Activated B cell treated with CpG ODN at 0.5 μM for 24 hours (primary cell): ENCODE data around the gene CLPTM1. TPM values are rescaled to one million over a fixed set of nuclear protein-coding genes. Genes with fewer than 3 reads are reported as not detected.
A peak's percentile ranks its signal among the peaks of the same experiment; 100 is the strongest.

Experiments
- ATAC-seq: fragments of 200-7000 bp; cut with Tn5 transposase; one replicate; pipeline ENCODE4 v1.10.0; 2021; ENCODE audit warnings: low read depth, mild to moderate bottlenecking, moderate library complexity
- CTCF ChIA-PET: fragments of 350-600 bp; sonication (Branson Sonifier 250); formaldehyde crosslinking; loops from one replicate; lab custom pipeline; 2021; ENCODE audit warnings: antibody characterized with exemption; lab: Charles Lee
- POLR2A ChIA-PET: fragments of 350-600 bp; sonication (Branson Sonifier 250); formaldehyde crosslinking; loops from one replicate; lab custom pipeline; 2021; ENCODE audit warnings: antibody characterized with exemption; lab: Charles Lee
- DNase-seq: peaks from one replicate; pipeline ENCODE4 v3.0.0; 2022
- H3K27ac Mint-ChIP-seq: one replicate; pipeline ENCODE4 v1.8.0; 2020; ENCODE audit warnings: mixed read lengths
- H3K27me3 Mint-ChIP-seq: one replicate; pipeline ENCODE4 v1.8.0; 2021; ENCODE audit warnings: mixed read lengths
- H3K36me3 Mint-ChIP-seq: one replicate; pipeline ENCODE4 v1.8.0; 2021; ENCODE audit warnings: low read depth, mixed read lengths
- H3K4me1 Mint-ChIP-seq: one replicate; pipeline ENCODE4 v1.8.0; 2021; ENCODE audit warnings: mixed read lengths
- H3K4me3 Mint-ChIP-seq: one replicate; pipeline ENCODE4 v1.8.0; 2020; ENCODE audit warnings: mild to moderate bottlenecking, mixed read lengths
- H3K9me3 Mint-ChIP-seq: one replicate; pipeline ENCODE4 v1.8.0; 2020; ENCODE audit warnings: mixed read lengths
- intact Hi-C: fragments of 100-400 bp; cut with micrococcal nuclease; formaldehyde crosslinking; loops from one replicate; pipeline ENCODE4 v1.15.1; 2024
- total RNA-seq: library from RNA; stranded (reverse); gene quantifications from 2 replicates; pipeline ENCODE4 v1.2.3, GENCODE V29; 2022
- TF ChIP-seq, protein P1 (sequence below): fragments of 200-600 bp; IDR thresholded peaks from one replicate; pipeline ENCODE4 v1.8.0; 2022; ENCODE audit warnings: antibody characterized with exemption, mild to moderate bottlenecking

The CLPTM1 gene
- total RNA-seq, 1 donor from 2014 or later: 92.1 TPM

DNA sequence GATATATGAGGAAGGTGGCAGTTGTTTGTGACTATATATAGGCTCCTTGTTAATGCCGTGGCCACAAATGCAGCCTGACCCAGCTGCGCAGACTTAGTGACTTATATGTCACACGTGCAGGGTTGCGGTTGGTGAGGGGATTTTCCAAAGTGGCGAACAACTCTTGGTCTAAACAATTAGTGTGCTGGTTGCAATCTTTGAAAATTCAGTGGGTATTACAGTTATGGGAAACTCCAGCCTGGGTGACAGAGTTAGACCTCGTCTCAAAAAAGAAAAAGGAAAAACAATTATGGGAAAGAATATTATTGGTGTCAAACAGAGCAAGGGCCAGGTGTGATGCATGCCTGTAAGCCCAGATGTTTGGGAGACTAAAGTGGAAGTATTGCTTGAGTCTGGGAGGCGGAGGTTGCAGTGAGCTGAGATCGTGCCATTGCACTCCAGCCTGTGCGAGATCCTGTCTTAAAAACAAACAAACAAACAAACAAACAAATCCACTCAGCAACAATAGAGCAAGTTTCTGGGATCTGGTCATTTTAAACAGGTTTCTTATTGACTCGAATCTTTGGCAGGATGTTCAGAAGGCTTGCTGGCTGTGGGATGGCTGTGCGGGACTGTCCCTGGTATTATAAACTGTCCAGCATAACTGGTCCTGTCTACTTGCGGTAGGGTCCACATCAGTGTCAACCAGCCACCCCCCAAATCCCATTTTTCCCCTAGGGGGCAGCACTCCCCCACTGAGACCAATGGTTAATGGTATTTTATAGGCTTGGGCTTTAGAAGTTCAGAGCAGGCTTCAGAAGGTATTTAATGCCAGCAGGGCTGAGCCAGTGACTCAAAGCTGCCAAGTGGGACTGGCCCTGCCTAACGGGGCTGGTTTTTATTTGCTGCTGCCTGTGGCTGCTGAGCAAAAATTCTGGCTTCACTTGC, 61.5 kb downstream of the CLPTM1 start:
- ATAC-seq: peak; percentile 81
- Mint-ChIP-seq H3K27ac (peak overlapping the region; percentile 89), H3K36me3 (peaks cover 53% of the 10 kb centered on the region), H3K9me3 (no peaks in the 10 kb centered on the region), H3K4me3 (peak overlapping the region; percentile 64), H3K4me1 (peaks cover 22% of the 10 kb centered on the region), H3K27me3 (no peaks in the 10 kb centered on the region)
- ChIA-PET POLR2A (interaction anchor here (0.6 to 2.4 kb wide), 14 partner anchors 10 to 1435 kb away, joined by 3 to 38 read pairs (median 4); partner anchors contain the start of genes CLASRP, GEMIN7 and RELB), CTCF (interaction anchor here (0.7 to 1.6 kb wide), 4 partner anchors 15 to 43 kb away, joined by 3 to 6 read pairs (median 4); no protein-coding TSS in a partner anchor)
- peak; percentile 62 for DNase-seq
- TF ChIP-seq, protein P1, sequence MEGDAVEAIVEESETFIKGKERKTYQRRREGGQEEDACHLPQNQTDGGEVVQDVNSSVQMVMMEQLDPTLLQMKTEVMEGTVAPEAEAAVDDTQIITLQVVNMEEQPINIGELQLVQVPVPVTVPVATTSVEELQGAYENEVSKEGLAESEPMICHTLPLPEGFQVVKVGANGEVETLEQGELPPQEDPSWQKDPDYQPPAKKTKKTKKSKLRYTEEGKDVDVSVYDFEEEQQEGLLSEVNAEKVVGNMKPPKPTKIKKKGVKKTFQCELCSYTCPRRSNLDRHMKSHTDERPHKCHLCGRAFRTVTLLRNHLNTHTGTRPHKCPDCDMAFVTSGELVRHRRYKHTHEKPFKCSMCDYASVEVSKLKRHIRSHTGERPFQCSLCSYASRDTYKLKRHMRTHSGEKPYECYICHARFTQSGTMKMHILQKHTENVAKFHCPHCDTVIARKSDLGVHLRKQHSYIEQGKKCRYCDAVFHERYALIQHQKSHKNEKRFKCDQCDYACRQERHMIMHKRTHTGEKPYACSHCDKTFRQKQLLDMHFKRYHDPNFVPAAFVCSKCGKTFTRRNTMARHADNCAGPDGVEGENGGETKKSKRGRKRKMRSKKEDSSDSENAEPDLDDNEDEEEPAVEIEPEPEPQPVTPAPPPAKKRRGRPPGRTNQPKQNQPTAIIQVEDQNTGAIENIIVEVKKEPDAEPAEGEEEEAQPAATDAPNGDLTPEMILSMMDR: no peak
- intact Hi-C loops: loop anchor here (1.0 to 5.0 kb wide), 7 partner anchors 14 to 264 kb away; partner anchors contain the start of genes BLOC1S3, CLASRP and TRAPPC6A

DNA sequence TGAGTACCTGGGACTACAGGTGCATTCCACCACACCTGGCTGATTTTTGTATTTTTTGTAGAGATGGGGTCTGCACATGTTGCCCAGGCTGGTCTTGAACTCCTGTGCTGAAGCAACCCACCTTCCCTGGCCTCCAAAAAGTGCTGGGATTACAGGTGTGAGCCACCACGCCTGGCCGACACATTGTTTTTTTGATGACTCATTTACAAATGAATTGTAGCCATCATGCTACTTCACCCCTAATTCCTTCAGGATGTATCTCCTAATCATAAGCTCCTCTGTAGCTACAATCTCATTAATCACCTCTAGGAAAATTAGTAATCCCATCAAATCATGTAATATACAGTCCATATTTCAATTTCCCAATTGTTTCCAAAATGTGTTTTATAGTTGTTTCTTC, 64.0 kb downstream of the CLPTM1 start:
- peaks cover 53% of the 10 kb centered on the region for H3K36me3 Mint-ChIP-seq
- ChIA-PET POLR2A (no interaction called here), CTCF (interaction anchor here (0.9 to 2.3 kb wide), 3 partner anchors 30 to 230 kb away, joined by 3 to 6 read pairs (median 3); no protein-coding TSS in a partner anchor)
- H3K27ac Mint-ChIP-seq: no peak overlapping the region
- no peak overlapping the region for H3K4me3 Mint-ChIP-seq
- peaks cover 22% of the 10 kb centered on the region for H3K4me1 Mint-ChIP-seq
- DNase-seq: no peak
- TF ChIP-seq, protein P1: no peak
- no peaks in the 10 kb centered on the region for H3K9me3 Mint-ChIP-seq
- intact Hi-C loops: loop anchor here (5.0 kb wide), 1 partner anchor 267 kb away; no protein-coding TSS in a partner anchor
- H3K27me3 Mint-ChIP-seq: no peaks in the 10 kb centered on the region
- ATAC-seq: no peak

DNA sequence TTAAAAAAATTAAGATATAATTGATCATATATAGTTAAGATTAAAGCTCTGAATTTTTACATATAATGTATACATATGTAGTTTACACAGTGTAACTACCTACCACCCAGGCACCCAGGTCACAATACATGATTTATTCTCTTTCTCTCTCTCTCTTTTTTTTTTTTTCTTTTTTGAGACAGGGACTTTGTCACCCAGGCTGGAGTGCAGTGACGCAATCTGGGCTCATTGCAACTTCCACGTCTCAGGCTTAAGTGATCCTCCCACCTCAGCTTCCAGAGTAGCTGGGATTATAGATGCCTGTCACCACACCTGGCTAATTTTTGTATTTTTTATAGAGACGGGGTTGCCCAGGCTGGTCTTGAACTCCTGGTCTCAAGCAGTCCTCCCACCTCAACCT, 64.9 kb downstream of the CLPTM1 start:
- POLR2A ChIA-PET: no interaction called here
- no peak overlapping the region for H3K4me3 Mint-ChIP-seq
- no peaks in the 10 kb centered on the region for H3K27me3 Mint-ChIP-seq
- peaks cover 22% of the 10 kb centered on the region for H3K4me1 Mint-ChIP-seq
- DNase-seq (no peak), ATAC-seq (no peak)
- no peaks in the 10 kb centered on the region for H3K9me3 Mint-ChIP-seq
- peaks cover 51% of the 10 kb centered on the region for H3K36me3 Mint-ChIP-seq
- TF ChIP-seq, protein P1: no peak
- CTCF ChIA-PET: interaction anchor here (1.4 to 2.3 kb wide), 2 partner anchors 39 to 229 kb away, joined by 3 to 6 read pairs; no protein-coding TSS in a partner anchor
- intact Hi-C loops: no loop called here
- H3K27ac Mint-ChIP-seq: no peak overlapping the region

DNA sequence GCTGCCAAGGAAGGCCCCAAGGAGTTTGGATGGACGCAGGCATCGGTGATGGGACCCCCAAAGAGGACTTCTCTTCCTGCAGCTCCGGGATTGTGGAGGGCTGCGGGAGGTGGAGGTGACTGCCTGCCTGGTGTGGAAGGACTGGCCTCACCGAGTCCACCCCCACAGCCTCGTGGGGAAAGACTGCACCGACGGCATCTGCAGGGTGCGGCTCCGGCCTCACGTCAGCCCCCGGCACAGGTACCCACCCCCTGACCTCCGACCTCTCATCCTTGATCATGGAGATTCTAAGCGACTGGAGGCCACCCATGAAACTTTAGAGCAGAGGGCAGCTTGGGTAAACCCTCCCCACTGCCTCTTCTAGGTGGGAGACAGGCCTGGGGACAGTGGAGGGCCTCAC, 66.8 kb downstream of the CLPTM1 start:
- no peak for ATAC-seq
- Mint-ChIP-seq H3K36me3 (peaks cover 55% of the 10 kb centered on the region), H3K4me3 (no peak overlapping the region), H3K27ac (no peak overlapping the region), H3K9me3 (no peaks in the 10 kb centered on the region), H3K4me1 (peaks cover 7% of the 10 kb centered on the region), H3K27me3 (no peaks in the 10 kb centered on the region)
- CTCF ChIA-PET: no interaction called here
- TF ChIP-seq, protein P1: no peak
- no peak for DNase-seq
- intact Hi-C loops: no loop called here
- POLR2A ChIA-PET: interaction anchor here (0.6 to 1.0 kb wide), 4 partner anchors 15 to 1614 kb away, joined by 3 to 13 read pairs (median 4); no protein-coding TSS in a partner anchor

DNA sequence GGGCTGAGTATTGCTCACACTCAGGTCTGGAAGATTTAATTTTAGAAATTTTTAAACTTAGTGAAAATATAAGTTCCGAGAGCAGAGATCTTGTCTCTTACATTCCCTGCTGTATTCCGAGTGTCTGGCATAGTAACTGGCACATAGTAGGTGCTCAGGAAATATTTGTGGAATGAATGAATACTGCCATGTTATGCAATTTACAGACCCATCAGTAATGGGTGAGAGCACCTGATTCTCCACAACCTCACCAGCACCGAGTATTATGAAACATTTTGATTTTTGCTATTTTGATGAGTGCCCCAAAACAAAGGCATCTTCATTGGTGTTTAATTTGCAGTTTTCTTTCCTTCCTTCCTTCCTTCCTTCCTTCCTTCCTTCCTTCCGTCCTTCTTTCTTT, 67.9 kb downstream of the CLPTM1 start:
- TF ChIP-seq, protein P1: no peak
- no peak for ATAC-seq
- intact Hi-C loops: no loop called here
- no peak for DNase-seq
- Mint-ChIP-seq H3K27ac (no peak overlapping the region), H3K4me3 (no peak overlapping the region), H3K9me3 (no peaks in the 10 kb centered on the region), H3K27me3 (no peaks in the 10 kb centered on the region), H3K36me3 (peaks cover 61% of the 10 kb centered on the region), H3K4me1 (peaks cover 5% of the 10 kb centered on the region)
- CTCF ChIA-PET: no interaction called here
- POLR2A ChIA-PET: interaction anchor here (0.7 to 1.0 kb wide), 2 partner anchors 52 to 84 kb away, joined by 3 to 4 read pairs; no protein-coding TSS in a partner anchor
